PFSK-1 (cell line): ENCODE measurements around the gene INPP5A.

Source experiments
- FOXP2 ChIP-seq: optimal IDR thresholded peaks from 2 replicates; pipeline ENCODE3; 2011; ENCODE audit warnings: borderline replicate concordance, control low read depth, inconsistent platforms; ENCODE audit not compliant: insufficient read depth; ENCODE audit errors: extremely low read length, extremely low read depth
- POLR2AphosphoS5 ChIP-seq: IDR thresholded peaks from 2 replicates; pipeline ENCODE4 v1.6.1; 2012; ENCODE audit warnings: low read depth, mild to moderate bottlenecking, control low read depth, low read length, moderate library complexity
- REST ChIP-seq, 2 experiments: IDR thresholded peaks; 2 replicates each; pipeline versions ENCODE4 v1.6.1 to v1.8.0; 2011 to 2012; ENCODE audit warnings: low read depth in 2 of 2, low read length in 2 of 2, control low read depth in 1 of 2, inconsistent platforms in 1 of 2, mild to moderate bottlenecking in 1 of 2, moderate library complexity in 1 of 2; ENCODE audit not compliant: insufficient read depth in 1 of 2
- SIN3A ChIP-seq: IDR thresholded peaks from 2 replicates; pipeline ENCODE4 v1.6.1; 2012; ENCODE audit warnings: mild to moderate bottlenecking, low read length, moderate library complexity, borderline replicate concordance; ENCODE audit not compliant: insufficient read depth
- TAF1 ChIP-seq: IDR thresholded peaks from 2 replicates; pipeline ENCODE4 v1.6.1; 2012; ENCODE audit warnings: low read length, control low read depth, borderline replicate concordance; ENCODE audit not compliant: insufficient read depth

INPP5A gene

GRCh38 chr10:132630156-132630555, 92.6 kb downstream of the INPP5A start:
- no peak for TF ChIP-seq REST (IDR thresholded peaks at IDR 0.05; ENCODE audit: insufficient read depth in 1 of 2, low read depth in 2 of 2, low read length in 2 of 2)
- no peak for TF ChIP-seq POLR2AphosphoS5
- TF ChIP-seq FOXP2 = no peak
- TF ChIP-seq TAF1 = no peak
- no peak for TF ChIP-seq SIN3A

GRCh38 chr10:132630666-132631337, 93.2 kb downstream of the INPP5A start:
- TF ChIP-seq TAF1 (no peak), SIN3A (no peak), REST (IDR thresholded peaks at IDR 0.05; ENCODE audit: insufficient read depth in 1 of 2, low read depth in 2 of 2, low read length in 2 of 2) (no peak), POLR2AphosphoS5 (no peak), FOXP2 (no peak)

GRCh38 chr10:132631338-132631735, 93.8 kb downstream of the INPP5A start:
- TF ChIP-seq FOXP2 (no peak), REST (IDR thresholded peaks at IDR 0.05; ENCODE audit: insufficient read depth in 1 of 2, low read depth in 2 of 2, low read length in 2 of 2) (no peak), SIN3A (no peak), TAF1 (no peak), POLR2AphosphoS5 (no peak)

GRCh38 chr10:132632091-132632561, 94.5 kb downstream of the INPP5A start:
- TF ChIP-seq POLR2AphosphoS5 = no peak

GRCh38 chr10:132632851-132633684, 95.5 kb downstream of the INPP5A start:
- TF ChIP-seq SIN3A = no peak
- TF ChIP-seq FOXP2 = no peak
- TF ChIP-seq POLR2AphosphoS5 = no peak
- no peak for TF ChIP-seq TAF1
- no peak for TF ChIP-seq REST (IDR thresholded peaks at IDR 0.05; ENCODE audit: insufficient read depth in 1 of 2, low read depth in 2 of 2, low read length in 2 of 2)
